Measurements from ENCODE around the gene CAPZB.

Gene CAPZB

GRCh38 chr1:19416145-19416544 is 69.2 kb downstream of the CAPZB start:
- no peak overlapping the region for H3K4me3 ChIP-seq (ENCODE audit: insufficient read depth, low read length, poor library complexity, severe bottlenecking)
- H3K9ac ChIP-seq (ENCODE audit: low read length): no peak overlapping the region
- H3K9me3 ChIP-seq (ENCODE audit: insufficient read depth, low read length): no peaks in the 10 kb centered on the region
- H3K27ac ChIP-seq (ENCODE audit: low read depth, low read length): no peak overlapping the region
- H4K20me1 ChIP-seq (ENCODE audit: low read depth, low read length): no peaks in the 10 kb centered on the region
- H2AFZ ChIP-seq (ENCODE audit: low read depth, low read length, severe bottlenecking): no peak overlapping the region
- no peaks in the 10 kb centered on the region for H3F3A ChIP-seq (ENCODE audit: insufficient read depth)
- H3K27me3 ChIP-seq (ENCODE audit: low read length): no peaks in the 10 kb centered on the region
- TF ChIP-seq CTCF (IDR thresholded peaks at IDR 0.05; ENCODE audit: insufficient read depth, low read length, poor library complexity, severe bottlenecking) (no peak), EZH2phosphoT487 (conservative IDR thresholded peaks at IDR 0.05; ENCODE audit: low read length) (no peak)
- no peak overlapping the region for H3K4me2 ChIP-seq (ENCODE audit: low read depth, low read length, poor library complexity, severe bottlenecking)
- H3K9me2 ChIP-seq (replicated peaks; ENCODE audit: insufficient read depth, low read length): no peaks in the 10 kb centered on the region
- 0 out of 2 replicates have a peak, but pooled peaks cover 3% of the 10 kb centered on the region for H3K36me3 ChIP-seq (ENCODE audit: low read length)
- peaks cover 28% of the 10 kb centered on the region for H3K79me2 ChIP-seq (ENCODE audit: insufficient read depth, low read length)

- H3K9me2 ChIP-seq (replicated peaks; ENCODE audit: insufficient read depth, low read length): no peaks in the 10 kb centered on the region
- H4K20me1 ChIP-seq (ENCODE audit: low read depth, low read length): no peaks in the 10 kb centered on the region
- TF ChIP-seq EZH2phosphoT487 (conservative IDR thresholded peaks at IDR 0.05; ENCODE audit: low read length) (no peak), CTCF (IDR thresholded peaks at IDR 0.05; ENCODE audit: insufficient read depth, low read length, poor library complexity, severe bottlenecking) (no peak)
- H3F3A ChIP-seq (ENCODE audit: insufficient read depth): no peaks in the 10 kb centered on the region
- no peak overlapping the region for H3K4me3 ChIP-seq (ENCODE audit: insufficient read depth, low read length, poor library complexity, severe bottlenecking)
- no peaks in the 10 kb centered on the region for H3K27me3 ChIP-seq (ENCODE audit: low read length)
- no peak overlapping the region for H3K9ac ChIP-seq (ENCODE audit: low read length)
- H3K27ac ChIP-seq (ENCODE audit: low read depth, low read length): no peak overlapping the region
- H3K79me2 ChIP-seq (ENCODE audit: insufficient read depth, low read length): peaks cover 29% of the 10 kb centered on the region
- H2AFZ ChIP-seq (ENCODE audit: low read depth, low read length, severe bottlenecking): no peak overlapping the region
- no peak overlapping the region for H3K4me2 ChIP-seq (ENCODE audit: low read depth, low read length, poor library complexity, severe bottlenecking)
- no peaks in the 10 kb centered on the region for H3K9me3 ChIP-seq (ENCODE audit: insufficient read depth, low read length)
- H3K36me3 ChIP-seq (ENCODE audit: low read length): 0 out of 2 replicates have a peak, but pooled peaks cover 3% of the 10 kb centered on the region
Measured at GRCh38 chr1:19414515-19415121, 70.7 kb downstream of the CAPZB start.

GRCh38 chr1:19413999-19414398 is 71.3 kb downstream of the CAPZB start:
- no peaks in the 10 kb centered on the region for H3F3A ChIP-seq (ENCODE audit: insufficient read depth)
- no peak overlapping the region for H2AFZ ChIP-seq (ENCODE audit: low read depth, low read length, severe bottlenecking)
- H3K4me3 ChIP-seq (ENCODE audit: insufficient read depth, low read length, poor library complexity, severe bottlenecking): no peak overlapping the region
- no peak overlapping the region for H3K27ac ChIP-seq (ENCODE audit: low read depth, low read length)
- no peaks in the 10 kb centered on the region for H3K9me2 ChIP-seq (replicated peaks; ENCODE audit: insufficient read depth, low read length)
- no peak for TF ChIP-seq EZH2phosphoT487 (conservative IDR thresholded peaks at IDR 0.05; ENCODE audit: low read length)
- no peak for TF ChIP-seq CTCF (IDR thresholded peaks at IDR 0.05; ENCODE audit: insufficient read depth, low read length, poor library complexity, severe bottlenecking)
- no peaks in the 10 kb centered on the region for H3K9me3 ChIP-seq (ENCODE audit: insufficient read depth, low read length)
- H3K79me2 ChIP-seq (ENCODE audit: insufficient read depth, low read length): peaks cover 35% of the 10 kb centered on the region
- no peak overlapping the region for H3K9ac ChIP-seq (ENCODE audit: low read length)
- H3K4me2 ChIP-seq (ENCODE audit: low read depth, low read length, poor library complexity, severe bottlenecking): no peak overlapping the region
- no peaks in the 10 kb centered on the region for H3K27me3 ChIP-seq (ENCODE audit: low read length)
- H4K20me1 ChIP-seq (ENCODE audit: low read depth, low read length): no peaks in the 10 kb centered on the region
- 0 out of 2 replicates have a peak, but pooled peaks cover 3% of the 10 kb centered on the region for H3K36me3 ChIP-seq (ENCODE audit: low read length)
